NOMO-1 treated with dmso at 0.1 percent for 144 hours (cell line): Measurements from ENCODE around the gene PTPRD.

Source experiments
- DNase-seq: peaks from one replicate; lab custom pipeline; 2025; ENCODE audit not compliant: unreplicated experiment; lab: John Stamatoyannopoulos, UW

PTPRD gene

GRCh38 chr9:8880060-8880459 lies 1732.7 kb downstream of the PTPRD start:
- no peak for DNase-seq

GRCh38 chr9:8879284-8879683 lies 1733.5 kb downstream of the PTPRD start:
- DNase-seq = no peak

DNA sequence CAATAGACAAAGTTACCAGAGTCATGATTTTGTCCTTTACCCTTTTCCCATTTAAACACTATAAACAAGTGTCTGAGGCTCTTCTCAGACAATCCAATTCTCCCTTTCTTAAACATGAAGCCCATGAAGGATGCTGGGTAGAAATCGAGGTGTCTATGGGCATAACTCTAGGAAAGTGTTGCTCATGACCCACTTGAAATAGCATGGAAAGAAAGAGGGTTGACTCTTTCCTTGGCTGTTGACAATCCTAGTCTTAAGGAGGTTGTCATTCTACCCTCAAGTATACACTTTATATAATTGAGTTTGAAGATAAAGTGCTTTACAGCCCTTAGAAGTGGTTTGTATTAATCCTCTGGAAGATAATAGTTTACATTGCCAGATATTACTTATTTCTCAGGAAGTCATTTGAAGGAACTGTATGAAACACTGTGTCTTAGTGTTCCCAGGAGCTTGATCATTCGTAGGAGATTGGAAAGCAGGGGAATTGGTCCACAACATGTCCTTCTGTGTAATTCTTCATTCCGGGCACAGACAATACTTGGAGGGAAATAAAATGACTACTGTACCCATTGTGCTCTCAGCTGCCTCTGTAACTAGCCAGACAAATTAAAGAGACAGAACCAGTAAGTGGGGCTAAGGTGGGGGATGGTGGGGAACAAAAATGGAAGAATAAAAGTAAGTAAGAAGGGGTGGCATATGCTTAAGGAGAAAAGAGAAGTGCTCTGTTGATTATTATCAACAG lies 1734.9 kb downstream of the PTPRD start:
- DNase-seq = no peak

DNA sequence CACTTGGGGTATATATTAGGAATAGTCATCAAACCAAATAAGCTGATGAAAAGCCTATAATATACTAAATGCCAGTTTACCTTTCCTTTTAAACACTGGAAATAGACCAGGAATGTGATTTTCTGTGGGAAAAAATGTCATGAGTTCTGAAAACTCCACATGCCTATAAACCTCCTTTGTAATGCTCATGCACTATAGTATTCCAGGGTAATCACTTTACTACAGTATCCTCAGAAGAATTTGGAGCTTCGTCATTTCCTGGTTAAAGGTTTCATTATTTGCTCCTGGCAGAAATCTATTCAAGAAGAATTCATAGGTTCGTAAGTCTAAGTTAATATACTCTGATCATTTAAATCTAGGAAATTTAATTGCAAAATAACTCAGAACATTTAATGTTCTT lies 1736.5 kb downstream of the PTPRD start:
- no peak for DNase-seq

GRCh38 chr9:8874482-8874881 lies 1738.3 kb downstream of the PTPRD start:
- DNase-seq = no peak

DNA sequence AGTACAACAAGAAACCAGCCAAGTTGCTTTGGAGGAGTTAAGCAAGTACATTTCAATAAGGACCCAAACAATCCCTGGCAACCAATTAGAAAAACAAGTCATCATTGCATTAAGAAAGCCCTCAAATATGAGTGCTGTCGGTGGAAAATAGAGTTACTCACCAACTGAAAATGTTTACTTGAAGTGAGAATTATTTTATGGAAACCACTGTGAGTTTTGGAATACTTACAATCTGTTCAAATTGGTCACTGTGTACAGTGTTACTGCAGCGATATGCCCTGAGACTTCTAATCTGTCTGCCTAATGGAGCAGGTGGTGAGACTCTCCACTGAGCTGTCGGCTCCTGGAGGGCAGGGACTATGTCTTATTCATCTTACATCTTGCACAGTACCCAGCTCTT lies 1740.0 kb downstream of the PTPRD start:
- DNase-seq = no peak

- no peak for DNase-seq
Measured at GRCh38 chr9:8871796-8872445, 1740.9 kb downstream of the PTPRD start.

DNA sequence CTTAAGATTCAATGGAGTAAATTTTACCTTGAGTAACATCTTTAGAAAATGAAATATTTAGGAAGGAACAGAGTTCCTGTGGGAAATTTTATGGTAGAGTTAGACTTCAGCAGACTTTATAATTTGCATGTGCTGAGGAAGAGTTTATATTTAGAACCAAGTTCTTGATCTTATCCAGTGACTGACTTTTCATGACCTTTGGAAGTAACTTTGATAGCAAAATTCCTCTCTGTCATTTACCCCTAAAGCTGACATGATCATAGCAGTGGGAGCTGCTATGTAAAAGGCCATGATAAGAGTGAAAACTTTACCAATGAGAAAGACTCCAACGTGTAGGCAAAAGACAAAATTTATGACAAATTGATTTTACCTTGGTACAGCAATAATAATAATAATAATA lies 1741.4 kb downstream of the PTPRD start:
- no peak for DNase-seq

DNA sequence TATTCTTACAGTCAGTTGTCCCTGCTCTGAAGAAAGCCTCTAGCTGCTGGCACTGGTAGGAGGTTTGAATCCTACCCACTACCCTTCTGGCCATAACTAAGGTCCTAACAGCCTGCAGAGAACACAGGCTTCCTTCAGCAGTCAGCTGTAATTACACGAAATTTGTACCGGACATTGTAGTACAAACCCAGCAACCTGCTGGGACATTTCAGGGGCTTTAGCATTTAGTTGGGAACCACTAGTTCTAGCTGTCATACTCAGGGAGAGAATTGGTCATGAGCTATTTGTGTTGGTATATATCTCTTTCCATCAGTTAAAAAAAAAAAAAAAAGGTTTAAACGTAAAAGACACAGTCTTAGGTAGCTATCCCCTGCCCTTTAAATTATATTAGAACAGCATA lies 1743.0 kb downstream of the PTPRD start:
- no peak for DNase-seq

GRCh38 chr9:8868632-8869031 lies 1744.2 kb downstream of the PTPRD start:
- DNase-seq = no peak

DNA sequence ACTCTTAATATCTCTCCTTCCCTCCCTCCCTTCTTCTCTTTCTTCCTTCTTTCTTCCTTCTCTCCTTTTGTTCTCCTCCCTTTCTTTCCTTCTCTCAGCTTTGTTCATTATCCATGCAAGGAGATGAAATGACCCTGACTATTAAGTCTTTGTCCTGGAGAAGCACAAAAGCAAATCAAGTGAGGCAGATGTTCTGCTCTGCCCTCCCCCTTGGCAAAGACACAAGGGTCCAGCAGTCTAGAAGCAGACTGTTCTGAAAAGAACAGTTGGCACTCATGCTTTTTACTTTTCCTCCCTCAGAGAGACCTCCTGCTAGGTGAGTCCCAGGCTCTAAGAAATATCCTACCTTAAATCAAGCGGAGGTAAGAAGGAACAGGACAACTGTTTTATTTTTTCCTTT lies 1745.7 kb downstream of the PTPRD start:
- no peak for DNase-seq

GRCh38 chr9:8864545-8864896 lies 1748.3 kb downstream of the PTPRD start:
- no peak for DNase-seq

GRCh38 chr9:8863886-8864544 lies 1748.8 kb downstream of the PTPRD start:
- no peak for DNase-seq

- no peak for DNase-seq
Measured at GRCh38 chr9:8863069-8863468, 1749.7 kb downstream of the PTPRD start.

GRCh38 chr9:8860925-8861324 lies 1751.9 kb downstream of the PTPRD start:
- no peak for DNase-seq

GRCh38 chr9:8860086-8860485 lies 1752.7 kb downstream of the PTPRD start:
- DNase-seq = no peak

GRCh38 chr9:8859416-8859815 lies 1753.4 kb downstream of the PTPRD start:
- DNase-seq = no peak

GRCh38 chr9:8858596-8859161 lies 1754.1 kb downstream of the PTPRD start:
- DNase-seq = no peak

DNA sequence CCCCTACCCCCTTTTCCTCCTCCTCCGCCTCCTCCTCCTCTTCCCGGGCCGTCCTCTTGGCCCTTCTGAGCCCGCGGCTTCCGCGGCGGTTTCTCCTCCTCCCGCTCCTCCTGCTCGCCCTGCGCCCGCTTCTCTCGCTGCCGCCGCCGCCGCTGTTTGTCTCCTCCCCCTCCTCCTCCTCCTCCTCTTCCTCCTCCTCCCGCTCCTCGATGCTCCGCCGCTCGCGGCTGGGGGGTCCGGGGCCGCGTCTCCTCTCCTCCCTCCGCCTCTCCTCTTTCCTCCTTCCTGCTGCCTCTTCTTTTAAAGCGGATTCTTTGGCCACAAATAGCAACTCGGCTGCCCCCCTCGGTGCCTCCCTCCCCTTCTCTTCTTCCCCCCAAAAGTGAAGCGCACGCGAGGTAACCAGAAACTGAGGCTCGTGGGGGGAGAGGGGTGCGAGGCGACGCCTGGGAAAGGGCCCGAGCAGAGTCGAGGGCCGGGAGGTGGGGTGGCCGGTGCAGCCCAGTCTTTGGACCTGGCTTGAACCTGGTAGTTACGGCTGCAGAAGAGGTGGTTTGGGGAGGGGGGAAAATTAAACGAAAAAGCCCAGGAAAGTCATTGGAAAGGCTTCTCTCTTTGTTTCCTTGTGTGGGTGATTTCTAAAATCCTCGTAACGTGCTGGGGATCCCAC lies 1754.7 kb downstream of the PTPRD start:
- DNase-seq = no peak

DNA sequence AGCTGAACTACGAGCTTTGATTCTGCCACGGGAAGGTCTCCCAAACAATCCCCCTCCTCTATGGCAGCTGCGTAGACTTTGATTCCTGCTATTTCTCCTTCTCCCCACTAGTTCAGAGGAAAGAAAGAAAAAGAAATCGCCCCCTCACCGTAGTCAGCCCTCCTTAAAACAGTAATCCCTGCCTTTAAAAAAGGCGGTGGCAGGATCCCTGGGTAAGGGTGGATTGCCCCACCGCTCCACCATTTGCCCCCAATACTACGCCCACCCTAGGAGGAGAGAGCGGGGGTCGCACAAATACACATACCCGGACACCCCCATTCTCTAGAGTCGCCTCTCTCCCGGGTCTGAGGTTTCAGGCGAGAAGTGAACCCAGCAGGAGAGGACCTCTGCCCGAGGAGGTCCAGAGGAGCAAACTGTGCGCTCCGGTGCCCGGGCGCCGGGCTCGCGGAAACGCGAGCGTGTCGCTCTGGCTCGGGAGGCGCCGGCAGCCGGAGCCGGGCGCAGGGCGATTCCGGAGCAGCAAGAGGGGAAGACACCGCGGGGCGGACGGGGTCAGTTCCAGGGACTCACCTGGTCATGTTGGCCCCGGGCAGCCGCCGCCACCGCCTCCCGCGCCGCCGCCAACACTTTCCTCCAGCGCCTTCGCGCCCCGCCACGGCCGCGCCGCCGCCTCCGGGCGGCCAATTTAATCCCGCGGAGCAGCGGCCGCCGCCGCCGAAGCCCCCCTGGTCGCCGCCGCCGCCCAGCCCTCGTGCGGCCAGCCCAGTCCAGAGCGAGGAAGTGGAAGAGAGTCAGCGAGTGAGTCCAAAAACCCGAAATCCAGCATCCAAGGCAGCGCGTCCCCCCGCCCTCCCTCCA lies 1755.5 kb downstream of the PTPRD start:
- DNase-seq = no peak
